GM19043 (cell line): ENCODE measurements around the gene ST7.

Experiments
- ATAC-seq: cut with Tn5 transposase; IDR thresholded peaks from one replicate; pipeline ENCODE4 v1.9.1; 2021; ENCODE audit warnings: low read depth; ENCODE audit not compliant: unreplicated experiment

The ST7 gene

DNA sequence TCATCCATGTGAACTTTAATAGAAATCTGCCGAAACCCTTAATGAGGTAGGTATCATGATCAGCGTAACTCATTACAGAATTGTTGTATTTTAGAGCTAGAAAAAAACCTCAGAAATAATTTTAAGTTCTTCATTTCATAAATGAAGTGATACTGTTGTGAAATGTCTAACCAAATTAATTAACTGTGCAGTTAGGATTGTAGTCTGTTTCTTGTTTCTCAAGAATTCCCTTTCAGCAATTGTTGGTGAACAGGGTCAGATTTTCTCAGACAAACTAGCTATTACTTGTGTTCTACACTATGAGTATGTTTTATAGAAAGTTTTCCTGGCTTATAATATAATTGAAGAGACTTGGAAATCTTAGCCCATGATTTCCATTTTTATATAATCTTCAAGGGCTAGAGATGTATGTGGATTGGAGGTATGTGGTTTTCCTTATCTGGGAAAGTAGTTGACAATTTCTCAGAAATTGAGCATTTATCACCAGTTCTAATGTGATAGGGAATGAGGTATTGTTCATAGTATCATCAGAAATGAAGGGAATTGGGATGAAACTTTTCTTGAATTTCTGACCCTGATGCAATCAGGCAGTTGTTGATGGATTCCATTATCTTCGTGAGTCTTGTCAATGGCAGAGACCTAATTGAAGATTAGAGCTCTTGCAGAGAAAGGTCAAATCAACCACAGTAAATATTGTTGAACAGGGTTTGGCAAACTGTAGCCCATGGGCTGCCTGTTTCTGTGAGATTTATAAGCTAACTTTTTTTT lies 55.0 kb downstream of the ST7 start:
- no peak for ATAC-seq

DNA sequence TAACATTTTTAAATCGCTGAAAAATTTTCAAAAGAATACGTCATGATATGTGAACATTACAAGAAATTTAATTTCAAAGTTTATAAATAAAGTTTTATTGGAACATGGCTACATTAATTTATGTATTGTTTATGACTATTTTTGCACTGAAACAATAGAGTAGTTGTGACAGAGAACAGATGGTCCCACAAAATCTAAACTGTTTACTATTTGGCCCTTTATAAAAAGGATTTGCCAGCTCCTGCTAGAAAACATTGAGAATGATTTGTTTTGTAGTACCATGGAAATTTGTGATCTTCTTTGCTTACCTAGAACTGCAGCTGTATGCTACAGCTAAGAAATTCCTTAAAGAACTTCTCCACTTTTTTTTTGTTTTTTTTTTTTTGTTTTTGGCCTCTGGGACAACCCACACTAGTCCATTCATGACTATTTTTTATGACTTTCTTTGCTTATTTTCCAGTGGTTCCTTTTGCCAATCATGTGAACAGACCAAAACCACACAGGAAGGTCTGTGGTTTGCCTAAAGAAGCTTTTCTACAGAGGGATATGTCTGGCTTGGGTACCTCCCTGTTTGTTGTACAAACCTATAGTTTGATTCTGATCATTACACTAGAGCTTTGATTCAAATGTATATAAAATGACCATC lies 55.7 kb downstream of the ST7 start:
- peak; percentile 16 for ATAC-seq

DNA sequence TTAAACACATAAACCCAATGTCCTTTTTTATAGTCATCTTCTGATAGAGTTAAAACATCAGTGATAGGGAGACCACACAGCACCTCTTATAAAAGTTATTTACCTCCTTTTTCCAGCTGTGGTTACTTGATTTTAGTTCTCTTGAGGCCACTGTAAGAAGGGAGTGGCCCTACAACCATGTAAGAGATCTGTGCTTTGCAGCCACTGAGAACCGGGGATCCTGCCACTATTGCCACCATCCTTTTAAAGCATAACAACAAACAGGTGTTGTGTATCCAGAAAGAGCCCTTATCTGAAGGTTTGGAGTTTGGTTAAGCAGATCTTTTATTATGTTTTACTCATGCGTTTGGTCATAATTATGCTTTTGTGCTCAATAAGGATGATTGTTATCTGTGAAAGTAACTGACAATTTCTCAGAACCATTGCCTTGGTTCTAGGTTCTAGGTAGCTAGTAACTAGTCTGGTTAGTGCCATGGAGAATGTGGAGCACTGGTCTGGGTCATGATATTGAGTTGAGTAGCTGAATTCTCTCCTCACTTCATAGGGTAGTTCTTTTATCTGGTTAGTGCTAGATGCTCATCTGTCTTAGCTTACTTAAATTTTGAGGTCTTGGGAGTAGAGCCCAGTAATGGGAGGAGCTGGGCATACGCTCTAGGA lies 56.5 kb downstream of the ST7 start:
- no peak for ATAC-seq

DNA sequence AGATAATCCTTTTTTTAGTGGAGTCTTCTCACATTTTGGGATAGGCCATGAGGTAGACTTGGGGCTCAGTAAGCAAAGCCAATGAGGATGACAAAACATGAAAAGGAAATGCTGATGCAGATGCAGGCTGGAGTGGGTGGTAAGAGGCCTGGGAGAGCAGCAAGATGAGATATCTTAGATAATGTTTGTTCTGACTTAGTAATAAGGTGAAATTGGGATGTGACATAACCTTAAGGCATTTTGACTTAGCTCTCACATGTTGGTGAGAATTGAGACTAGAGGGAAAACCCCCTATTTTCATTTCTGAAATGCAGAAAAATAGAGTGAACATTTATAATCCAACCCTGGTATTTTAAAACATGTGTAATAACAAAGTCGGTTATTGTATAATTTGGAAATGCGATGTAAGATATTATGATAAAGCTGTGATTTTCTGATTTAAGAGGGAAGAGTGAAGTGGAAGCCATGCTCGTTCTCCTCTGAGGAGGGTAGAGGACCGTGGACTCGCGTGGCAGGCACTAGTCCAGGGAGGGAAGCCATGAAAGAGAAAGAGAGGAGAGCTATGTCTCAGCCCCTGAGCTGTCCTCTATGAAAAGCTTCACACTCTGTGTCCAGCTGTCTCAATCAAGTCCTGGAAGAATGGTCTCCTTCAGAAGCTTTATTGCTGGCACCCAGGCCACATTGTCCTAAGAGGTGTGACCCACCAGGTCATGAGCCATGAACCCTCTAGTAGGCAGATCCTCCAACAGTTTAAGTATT lies 57.3 kb downstream of the ST7 start:
- peak; percentile 29 for ATAC-seq

DNA sequence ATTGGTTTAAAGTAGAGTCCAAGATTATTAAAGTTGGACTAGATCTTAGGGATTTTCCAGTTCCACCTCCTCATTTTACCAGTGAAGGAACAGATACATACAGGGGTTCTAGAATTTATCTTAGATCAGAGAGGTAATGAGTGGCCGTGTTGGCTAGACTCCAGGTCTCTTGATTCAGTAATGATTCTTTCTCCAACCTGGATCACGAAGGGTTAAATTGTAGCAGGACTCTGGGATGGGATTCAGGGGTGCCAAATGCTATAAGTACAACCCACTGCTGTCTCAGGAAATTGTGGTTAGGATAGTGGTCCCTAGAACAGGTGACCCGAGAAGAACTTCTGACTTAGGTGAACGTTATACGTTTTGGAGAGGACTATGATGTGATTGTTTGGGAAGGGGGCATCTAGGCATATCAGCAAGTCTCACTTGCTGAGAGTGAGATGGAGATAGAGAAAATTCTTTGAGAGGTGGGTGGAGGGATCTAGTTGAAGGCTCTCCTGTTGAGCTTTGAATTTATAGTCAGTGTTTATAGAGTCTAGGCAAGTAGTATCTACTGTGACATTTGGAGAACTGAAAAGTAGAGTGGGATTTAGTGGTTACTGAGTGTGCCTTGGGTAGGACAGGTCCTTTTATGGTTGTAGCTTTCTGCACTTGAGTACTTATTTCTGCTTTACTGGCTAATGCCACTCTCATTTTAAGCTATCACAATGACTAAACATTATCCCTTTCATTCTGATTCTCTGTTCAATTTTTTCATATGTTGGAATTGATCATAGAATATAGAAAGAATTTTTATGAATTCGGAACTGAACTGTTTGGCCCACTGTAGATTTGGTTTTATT lies 58.3 kb downstream of the ST7 start:
- peak; percentile 78 for ATAC-seq

DNA sequence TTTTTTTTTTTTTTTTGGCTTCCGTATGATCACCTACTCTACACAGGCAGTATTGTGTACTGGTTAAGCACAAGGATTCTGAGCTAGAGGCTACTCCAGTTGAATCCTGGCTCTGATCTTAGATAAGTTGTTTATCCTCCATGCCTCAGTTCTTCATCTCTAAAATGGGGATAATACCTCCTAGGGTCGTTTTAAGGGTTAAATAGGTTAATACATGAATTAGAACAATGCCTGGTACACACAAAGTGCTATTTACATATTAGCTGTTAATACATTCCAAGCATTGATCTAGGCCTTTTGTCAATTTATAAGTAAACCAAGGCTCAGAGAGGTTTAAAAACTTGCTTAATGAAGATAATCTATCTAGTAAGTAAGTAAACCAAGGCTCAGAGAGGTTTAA lies 59.0 kb downstream of the ST7 start:
- peak; percentile 3 for ATAC-seq

DNA sequence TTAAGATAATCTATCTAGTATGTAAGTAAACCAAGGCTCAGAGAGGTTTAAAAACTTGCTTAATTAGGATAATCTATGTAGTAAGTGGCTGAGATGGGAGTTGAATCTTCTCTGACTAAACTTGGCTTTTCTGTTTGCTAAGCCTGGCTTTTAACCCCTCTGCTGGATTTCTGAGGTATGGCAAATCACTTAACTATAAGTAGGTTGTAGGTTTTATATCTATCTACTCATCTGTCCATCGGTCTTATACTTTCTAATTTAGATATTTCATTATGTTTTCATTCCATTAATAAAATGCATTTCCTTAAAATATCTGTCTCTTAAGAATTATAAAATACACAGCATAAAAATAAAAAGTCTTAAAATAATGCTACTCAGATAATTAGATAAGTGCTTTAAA lies 59.4 kb downstream of the ST7 start:
- ATAC-seq, result no peak

DNA sequence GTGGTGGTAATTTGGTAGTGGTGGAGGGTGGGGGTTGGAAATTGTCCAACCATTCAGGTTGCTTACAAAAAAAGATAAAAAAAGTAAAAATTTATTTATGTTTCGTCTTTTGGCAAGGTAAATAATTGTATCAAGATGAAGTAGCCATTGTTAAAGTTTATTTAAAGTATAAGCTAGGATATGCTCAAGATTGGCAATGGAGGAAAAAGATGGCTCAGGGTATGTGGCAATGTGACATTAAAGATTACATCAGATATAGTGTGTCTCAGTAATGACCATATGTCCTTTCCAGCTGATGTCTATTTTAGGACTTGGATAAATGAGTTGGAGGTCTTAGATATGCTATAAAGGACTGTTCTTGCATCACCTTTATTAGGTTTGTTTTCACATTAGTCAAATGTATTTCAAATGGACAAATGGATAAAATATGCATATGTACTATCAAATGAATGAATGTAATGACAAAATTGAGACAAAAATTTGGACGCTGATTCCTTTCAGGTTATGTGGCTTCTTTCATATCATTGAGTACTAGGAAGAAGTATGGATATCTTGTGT lies 60.9 kb downstream of the ST7 start:
- ATAC-seq, result no peak

DNA sequence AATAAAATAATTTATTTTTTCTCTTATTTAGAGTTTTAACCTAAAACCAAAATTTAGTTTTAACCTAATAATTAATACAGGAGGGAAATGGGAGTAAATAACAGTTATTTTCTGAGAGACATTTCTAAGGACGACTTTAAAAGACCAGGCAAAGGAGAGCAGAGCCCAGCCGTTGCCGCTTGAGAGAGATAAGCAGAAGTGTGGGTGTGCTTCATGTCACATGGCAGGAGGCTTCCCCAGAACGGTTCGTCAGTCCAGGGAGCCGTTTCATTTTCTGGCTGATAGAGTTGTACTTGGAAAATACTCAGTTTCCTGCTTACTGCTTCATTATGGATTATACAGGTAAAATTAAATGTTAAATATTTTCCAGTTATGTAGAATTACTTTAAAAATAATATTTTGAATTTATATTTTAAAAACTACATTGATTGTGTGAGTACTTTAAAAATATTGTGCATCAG lies 61.4 kb downstream of the ST7 start:
- peak; percentile 30 for ATAC-seq

DNA sequence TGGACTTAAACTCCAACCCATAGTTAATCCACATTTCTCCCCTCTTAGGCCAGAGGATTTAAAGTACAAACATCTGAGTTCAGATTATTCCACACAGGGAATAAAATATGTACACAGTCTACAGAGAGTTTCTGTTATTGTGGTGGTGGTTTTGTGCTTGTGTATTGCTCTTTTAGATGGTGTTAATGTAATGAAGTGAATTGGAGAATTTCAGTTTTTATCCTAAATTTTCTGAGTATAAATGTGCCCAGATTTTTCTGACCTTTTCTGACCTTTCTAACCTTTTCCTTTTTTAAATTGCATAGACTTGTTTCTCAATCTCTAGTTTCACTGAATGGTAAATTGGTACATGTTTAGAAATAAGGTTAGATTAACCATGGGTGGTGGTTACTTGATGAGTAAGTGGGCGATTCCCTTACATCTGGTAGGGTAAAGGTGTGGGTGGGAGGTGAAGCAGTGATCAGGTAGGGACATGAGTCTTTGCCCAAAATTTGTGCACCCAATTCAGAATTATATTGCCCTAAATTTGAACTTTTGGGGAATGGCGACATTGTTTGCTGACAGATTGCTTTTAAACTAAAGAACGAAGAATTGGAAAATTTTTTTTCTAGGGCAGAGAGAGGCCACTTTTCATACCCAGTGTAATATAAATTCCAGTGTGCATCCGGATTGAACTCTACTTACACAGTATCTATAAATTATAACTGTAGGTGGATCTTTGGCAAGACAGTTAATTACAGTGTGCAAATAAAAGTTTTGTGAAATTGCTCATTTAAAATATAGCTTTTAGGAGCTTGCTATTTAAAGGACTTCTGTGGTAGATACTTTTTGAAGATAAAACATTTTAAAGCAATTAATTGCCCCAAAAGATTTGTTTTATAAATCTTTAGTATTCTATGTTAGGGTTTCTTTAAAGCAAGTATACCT lies 62.2 kb downstream of the ST7 start:
- no peak for ATAC-seq

DNA sequence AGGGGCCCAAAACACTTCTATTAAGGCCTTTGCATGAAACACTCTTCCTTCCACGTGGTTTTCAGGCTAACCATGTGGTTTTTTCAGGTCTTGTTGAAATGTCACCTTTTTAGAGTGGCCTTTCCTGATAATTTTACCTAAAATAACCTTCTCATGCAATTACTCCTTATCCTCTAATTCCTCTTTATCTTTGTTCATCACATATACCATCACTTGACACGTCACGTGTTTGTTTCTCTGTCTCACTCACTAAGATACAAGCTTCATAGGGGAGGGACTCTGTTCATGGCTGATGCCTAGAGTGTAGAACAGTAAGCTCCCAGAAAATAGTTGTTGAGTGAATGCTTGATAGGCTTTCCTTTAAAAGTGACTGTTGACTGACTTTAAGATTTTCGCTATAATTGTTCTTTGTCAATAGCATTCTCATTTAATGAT lies 63.7 kb downstream of the ST7 start:
- ATAC-seq, result no peak

DNA sequence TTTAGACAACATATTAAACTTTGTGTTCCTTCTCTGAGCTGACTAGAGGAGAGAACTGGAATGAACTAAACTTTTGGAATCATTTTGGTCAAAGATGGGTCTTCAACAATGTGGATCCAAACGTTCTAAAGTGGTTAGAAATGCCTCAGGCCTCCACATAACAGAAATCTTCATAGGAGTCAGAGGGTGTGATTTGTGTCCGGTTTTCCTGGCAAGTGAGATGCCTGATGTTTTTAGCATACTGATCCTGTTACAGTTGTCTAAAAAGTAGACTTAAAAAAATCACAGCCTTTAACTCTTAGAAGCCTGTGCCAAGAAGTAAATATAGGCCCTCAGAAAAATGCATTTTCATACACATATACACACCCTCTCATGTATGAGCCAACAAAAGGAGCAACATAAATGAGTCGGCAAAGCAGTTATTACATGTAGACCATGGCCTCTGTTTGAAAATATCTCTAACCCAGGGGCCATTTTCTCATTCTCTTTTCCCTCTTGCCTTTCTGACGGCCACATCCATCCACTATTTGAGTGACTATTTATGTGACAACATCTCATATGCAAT lies 64.5 kb downstream of the ST7 start:
- ATAC-seq, result no peak

DNA sequence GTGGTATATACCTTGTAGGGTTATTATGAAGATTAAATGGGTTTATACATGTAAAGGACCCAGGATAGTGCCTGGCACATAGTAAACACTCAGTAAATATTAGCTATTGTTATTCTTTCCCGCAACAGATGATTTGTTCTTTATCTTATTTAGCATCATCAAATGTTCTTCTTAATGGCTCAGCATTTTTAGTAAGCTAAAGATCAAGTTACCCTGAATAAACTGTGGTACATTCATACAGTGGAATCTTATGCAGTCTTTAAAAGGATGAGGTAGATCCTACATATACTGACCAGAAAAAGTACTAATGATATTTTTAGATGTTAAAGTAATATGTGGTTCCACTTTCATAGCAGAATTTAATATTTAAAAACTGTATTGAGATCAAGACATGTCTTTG lies 65.4 kb downstream of the ST7 start:
- no peak for ATAC-seq

DNA sequence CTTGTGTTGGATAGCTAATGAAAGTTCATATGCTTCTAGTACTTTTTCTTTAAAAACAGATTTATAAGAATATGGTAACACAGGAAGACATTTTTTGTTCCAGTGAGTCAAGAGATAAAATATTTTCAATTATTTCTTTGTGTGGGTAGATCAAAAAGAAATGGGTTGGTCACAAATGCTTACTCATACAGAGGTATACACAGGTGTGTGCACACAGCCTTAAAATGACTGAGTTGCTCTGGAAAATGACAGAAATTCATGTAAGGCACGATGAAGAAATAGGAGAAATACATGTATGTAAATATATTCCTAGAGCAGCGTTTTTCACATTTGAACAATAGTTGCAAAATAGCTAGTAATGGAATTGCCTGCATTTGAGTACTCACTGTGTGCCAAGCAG lies 66.0 kb downstream of the ST7 start:
- no peak for ATAC-seq

DNA sequence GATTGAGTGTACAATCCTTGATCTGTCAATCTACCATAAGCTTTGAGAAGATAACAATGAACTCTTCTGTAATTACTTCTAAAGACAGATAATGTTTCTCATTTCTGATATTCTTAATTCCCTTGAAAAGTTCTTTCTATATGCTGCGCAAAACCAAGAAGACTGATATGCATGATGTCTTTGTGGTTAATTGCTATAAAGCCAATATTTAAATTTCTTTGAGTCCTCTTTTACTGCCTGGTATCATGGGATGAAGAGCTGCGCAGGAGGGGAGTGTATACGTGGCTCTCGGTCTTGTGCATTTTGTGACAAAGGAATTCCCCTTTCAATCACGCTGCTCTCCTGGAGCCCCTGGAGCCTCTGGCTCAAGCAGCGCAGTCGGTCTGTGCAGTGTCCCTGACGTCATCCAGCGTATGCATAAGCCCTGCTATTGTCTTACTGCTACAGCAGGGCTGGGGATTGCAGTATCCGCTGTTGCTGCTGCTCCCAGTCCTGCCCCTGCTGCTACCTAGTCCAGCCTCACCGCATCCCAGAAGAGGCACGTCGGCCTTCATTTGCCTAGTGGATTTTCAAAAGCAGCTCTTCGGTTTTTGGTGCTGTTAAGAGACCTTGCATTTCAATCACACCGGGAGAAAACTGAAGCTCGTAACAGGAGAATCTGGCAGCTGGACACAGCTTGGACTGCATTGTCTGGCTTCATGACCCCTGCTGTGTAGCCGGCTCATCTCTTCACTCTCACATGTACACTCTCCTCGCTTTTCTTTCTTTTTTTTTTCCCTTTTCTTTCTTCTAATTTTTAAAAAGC lies 66.7 kb downstream of the ST7 start:
- no peak for ATAC-seq

DNA sequence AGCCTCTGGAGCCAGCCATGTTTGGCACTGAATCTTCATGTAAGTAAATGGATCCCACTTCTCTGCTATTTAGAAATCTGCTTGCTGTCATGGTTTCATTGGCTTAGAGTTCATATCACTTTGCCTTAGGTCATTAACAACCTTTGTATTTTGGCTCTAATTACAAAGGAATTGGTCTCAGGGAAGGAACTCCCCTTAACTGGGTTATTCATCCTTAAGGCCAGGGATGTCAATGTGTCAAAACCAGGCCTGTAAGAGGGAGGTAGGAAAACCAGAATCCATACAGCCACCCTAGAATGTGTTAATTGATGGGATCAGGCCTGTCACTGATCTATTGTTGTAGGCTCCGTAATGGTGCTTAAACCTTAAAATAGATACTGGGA lies 67.3 kb downstream of the ST7 start:
- ATAC-seq, result no peak

DNA sequence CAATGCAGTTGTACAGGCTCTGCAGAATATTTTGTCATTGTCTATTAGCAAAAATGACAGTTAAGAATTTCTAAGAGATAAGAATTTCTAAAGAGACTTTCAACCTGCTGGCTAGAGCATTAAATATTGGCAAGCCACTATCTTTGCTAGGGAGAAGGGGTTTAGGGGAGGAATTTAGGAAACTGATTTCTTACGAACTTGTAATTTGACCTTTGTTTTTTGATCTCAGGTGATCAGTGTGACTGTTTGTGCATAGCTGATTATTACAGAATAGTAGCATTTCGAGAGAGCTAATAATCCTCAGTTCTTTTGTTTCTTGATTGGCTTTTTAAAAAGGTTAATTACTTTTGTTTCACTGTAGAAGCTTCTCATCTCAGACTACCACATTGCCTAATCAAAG lies 68.1 kb downstream of the ST7 start:
- no peak for ATAC-seq

DNA sequence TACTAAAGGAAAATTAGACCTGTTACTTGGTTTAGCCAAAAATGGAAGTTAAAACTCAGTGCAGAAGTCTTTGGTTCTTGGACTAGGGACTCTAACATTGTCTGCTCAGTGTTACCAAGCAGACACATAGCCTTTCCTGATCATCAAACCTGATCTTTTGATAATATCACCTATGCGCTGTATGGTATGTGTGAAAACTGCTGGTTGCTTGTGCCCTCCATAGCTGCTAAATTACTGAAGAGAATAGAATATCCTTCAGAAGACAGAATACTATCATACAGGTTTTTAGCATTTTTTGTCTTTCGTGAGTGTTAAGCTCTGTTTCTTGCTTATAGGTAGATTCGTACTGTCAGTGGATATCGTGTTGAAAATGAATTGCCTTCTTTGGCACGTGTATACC lies 68.7 kb downstream of the ST7 start:
- ATAC-seq, result no peak
